HEK293 (cell line): Measurements from ENCODE around the gene ADI1.

Experiments used
- CTCF ChIA-PET: fragments of 350-600 bp; formaldehyde crosslinking; extraction: SDS; loops from one replicate; lab custom pipeline; 2021; ENCODE audit warnings: antibody characterized with exemption; lab: Yijun Ruan, JAX
- POLR2A ChIA-PET: fragments of 300-600 bp; formaldehyde crosslinking; extraction: SDS; loops from one replicate; lab custom pipeline; 2020; ENCODE audit warnings: antibody characterized with exemption, inconsistent platforms; lab: Yijun Ruan, JAX
- H3K27ac ChIP-seq: fragments of 200-500 bp; sonication (Bioruptor generic); 2 replicates; pipeline ENCODE4 v1.5.1; 2014; ENCODE audit warnings: low read depth, low read length, control low read depth, inconsistent platforms; ENCODE audit errors: extremely low read depth
- H3K36me3 ChIP-seq, 2 experiments: fragments of 200-500 bp in 1 of 2; sonication (Bioruptor generic) in 1 of 2; 1 replicate in 1 of 2; 2 replicates in 1 of 2; pipeline ENCODE4 v1.5.1; 2014 to 2017; ENCODE audit warnings: inconsistent platforms in 2 of 2, low read length in 2 of 2; ENCODE audit not compliant: control insufficient read depth in 2 of 2, insufficient read depth in 1 of 2
- H3K4me1 ChIP-seq: fragments of 200-500 bp; sonication (Bioruptor generic); 2 replicates; pipeline ENCODE4 v1.5.1; 2014; ENCODE audit warnings: mild to moderate bottlenecking, low read length, inconsistent platforms; ENCODE audit not compliant: control insufficient read depth, insufficient read depth
- H3K4me3 ChIP-seq: 2 replicates; pipeline ENCODE4 v1.5.1; 2011; ENCODE audit warnings: low read depth, mild to moderate bottlenecking, control low read depth, low read length, moderate library complexity
- H3K9me3 ChIP-seq: fragments of 200-500 bp; sonication (Bioruptor generic); 2 replicates; pipeline ENCODE4 v1.5.1; 2014; ENCODE audit warnings: low read depth, low read length, inconsistent platforms; ENCODE audit not compliant: control insufficient read depth, insufficient read depth
- BCL6B ChIP-seq: fragments of 450-650 bp; formaldehyde crosslinking; IDR thresholded peaks from 2 replicates; pipeline ENCODE4 v1.5.1; 2017; ENCODE audit warnings: missing biosample characterization, missing genetic modification characterization
- GFI1B ChIP-seq: fragments of 450-650 bp; formaldehyde crosslinking; IDR thresholded peaks from 2 replicates; pipeline ENCODE4 v1.5.1; 2016; ENCODE audit warnings: missing biosample characterization, missing genetic modification characterization
- GLI4 ChIP-seq: fragments of 450-650 bp; formaldehyde crosslinking; IDR thresholded peaks from 2 replicates; pipeline ENCODE4 v1.5.1; 2016; ENCODE audit warnings: missing biosample characterization, missing genetic modification characterization
- PRDM1 ChIP-seq: fragments of 450-650 bp; formaldehyde crosslinking; IDR thresholded peaks from 2 replicates; pipeline ENCODE4; 2016; ENCODE audit warnings: missing biosample characterization, missing genetic modification characterization
- ZFP3 ChIP-seq: fragments of 450-650 bp; formaldehyde crosslinking; IDR thresholded peaks from 2 replicates; pipeline ENCODE4 v1.5.1; 2016; ENCODE audit warnings: low read depth, missing biosample characterization, missing genetic modification characterization
- ZFP37 ChIP-seq: fragments of 450-650 bp; formaldehyde crosslinking; IDR thresholded peaks from 2 replicates; pipeline ENCODE4 v1.5.1; 2016; ENCODE audit warnings: missing biosample characterization, missing genetic modification characterization
- ZFP41 ChIP-seq: fragments of 450-650 bp; formaldehyde crosslinking; IDR thresholded peaks from 2 replicates; pipeline ENCODE4 v1.5.1; 2016; ENCODE audit warnings: missing biosample characterization, missing genetic modification characterization, borderline replicate concordance
- ZFP69B ChIP-seq: fragments of 450-650 bp; formaldehyde crosslinking; IDR thresholded peaks from 2 replicates; pipeline ENCODE4 v1.5.1; 2016; ENCODE audit warnings: missing biosample characterization, missing genetic modification characterization
- ZNF16 ChIP-seq: fragments of 450-650 bp; formaldehyde crosslinking; IDR thresholded peaks from 2 replicates; pipeline ENCODE4 v1.5.1; 2016; ENCODE audit warnings: low read depth, missing biosample characterization, missing genetic modification characterization
- ZNF174 ChIP-seq: fragments of 450-650 bp; formaldehyde crosslinking; IDR thresholded peaks from 2 replicates; pipeline ENCODE4 v1.5.0; 2017; ENCODE audit warnings: missing biosample characterization, mild to moderate bottlenecking, missing genetic modification characterization
- ZNF184 ChIP-seq: fragments of 450-650 bp; IDR thresholded peaks from 2 replicates; pipeline ENCODE4 v1.5.1; 2018; ENCODE audit warnings: missing biosample characterization, mild to moderate bottlenecking, missing genetic modification characterization
- ZNF266 ChIP-seq: fragments of 450-650 bp; formaldehyde crosslinking; IDR thresholded peaks from 2 replicates; pipeline ENCODE4 v1.5.1; 2016; ENCODE audit warnings: missing biosample characterization, missing genetic modification characterization, low read depth
- ZNF292 ChIP-seq: fragments of 450-650 bp; formaldehyde crosslinking; IDR thresholded peaks from 2 replicates; pipeline ENCODE4 v1.5.1; 2016; ENCODE audit warnings: low read depth, missing biosample characterization, missing genetic modification characterization, borderline replicate concordance
- ZNF354C ChIP-seq: fragments of 450-650 bp; formaldehyde crosslinking; IDR thresholded peaks from 2 replicates; pipeline ENCODE4 v1.5.1; 2016; ENCODE audit warnings: missing biosample characterization, missing genetic modification characterization, low read depth, borderline replicate concordance
- ZNF37A ChIP-seq: fragments of 450-650 bp; IDR thresholded peaks from 2 replicates; pipeline ENCODE4 v1.5.1; 2018; ENCODE audit warnings: missing biosample characterization, missing genetic modification characterization
- ZNF449 ChIP-seq: fragments of 450-650 bp; formaldehyde crosslinking; IDR thresholded peaks from 2 replicates; pipeline ENCODE4 v1.5.1; 2017; ENCODE audit warnings: missing biosample characterization, mild to moderate bottlenecking, missing genetic modification characterization, moderate library complexity
- ZNF48 ChIP-seq: fragments of 450-650 bp; formaldehyde crosslinking; IDR thresholded peaks from 2 replicates; pipeline ENCODE4 v1.5.1; 2016; ENCODE audit warnings: missing biosample characterization, missing genetic modification characterization
- ZNF529 ChIP-seq: fragments of 450-650 bp; formaldehyde crosslinking; IDR thresholded peaks from 2 replicates; pipeline ENCODE4 v1.5.1; 2017; ENCODE audit warnings: missing genetic modification characterization, missing biosample characterization; ENCODE audit not compliant: insufficient replicate concordance
- ZNF560 ChIP-seq: fragments of 450-650 bp; formaldehyde crosslinking; IDR thresholded peaks from 2 replicates; pipeline ENCODE4 v1.5.1; 2017; ENCODE audit warnings: missing biosample characterization, missing genetic modification characterization, borderline replicate concordance
- ZNF610 ChIP-seq: fragments of 450-650 bp; formaldehyde crosslinking; IDR thresholded peaks from 2 replicates; pipeline ENCODE4 v1.5.1; 2016; ENCODE audit warnings: missing biosample characterization, missing genetic modification characterization, borderline replicate concordance
- ZNF629 ChIP-seq: fragments of 450-650 bp; formaldehyde crosslinking; IDR thresholded peaks from 2 replicates; pipeline ENCODE4 v1.5.1; 2017; ENCODE audit warnings: missing biosample characterization, missing genetic modification characterization
- ZNF785 ChIP-seq: fragments of 450-650 bp; formaldehyde crosslinking; IDR thresholded peaks from 2 replicates; pipeline ENCODE4 v1.5.1; 2016; ENCODE audit warnings: missing biosample characterization, missing genetic modification characterization
- ZNF792 ChIP-seq: fragments of 450-650 bp; formaldehyde crosslinking; IDR thresholded peaks from 2 replicates; pipeline ENCODE4 v1.5.1; 2016; ENCODE audit warnings: missing biosample characterization, missing genetic modification characterization
- ZSCAN23 ChIP-seq: fragments of 450-650 bp; formaldehyde crosslinking; IDR thresholded peaks from 2 replicates; pipeline ENCODE4 v1.5.1; 2016; ENCODE audit warnings: missing biosample characterization, missing genetic modification characterization
- TF ChIP-seq, protein P1 (sequence below): fragments of 450-650 bp; IDR thresholded peaks from 2 replicates; pipeline ENCODE4 v1.5.1; 2018; ENCODE audit warnings: missing biosample characterization, missing genetic modification characterization
- TF ChIP-seq, protein P2 (sequence below): fragments of 450-650 bp; formaldehyde crosslinking; IDR thresholded peaks from 2 replicates; pipeline ENCODE4 v1.5.1; 2016; ENCODE audit warnings: missing biosample characterization, missing genetic modification characterization
- TF ChIP-seq, protein P3 (sequence below): fragments of 450-650 bp; formaldehyde crosslinking; IDR thresholded peaks from 2 replicates; pipeline ENCODE4 v1.5.1; 2016; ENCODE audit warnings: missing biosample characterization, missing genetic modification characterization

Gene ADI1

GRCh38 chr2:3527886-3528785 lies 8.8 kb upstream of the ADI1 start (continued):
- no peak for TF ChIP-seq ZNF792
- no peak for TF ChIP-seq ZFP3 (tag by site-specific recombination)
- no peak for TF ChIP-seq ZNF449 (tag by site-specific recombination)
- TF ChIP-seq ZNF184 (tag by site-specific recombination): no peak
- TF ChIP-seq ZFP41 (tag by site-specific recombination): no peak
- 0 out of 2 replicates have a peak, but pooled peaks have one; percentile 67 for TF ChIP-seq ZNF785
- TF ChIP-seq ZNF629: no peak
- TF ChIP-seq, protein P1, sequence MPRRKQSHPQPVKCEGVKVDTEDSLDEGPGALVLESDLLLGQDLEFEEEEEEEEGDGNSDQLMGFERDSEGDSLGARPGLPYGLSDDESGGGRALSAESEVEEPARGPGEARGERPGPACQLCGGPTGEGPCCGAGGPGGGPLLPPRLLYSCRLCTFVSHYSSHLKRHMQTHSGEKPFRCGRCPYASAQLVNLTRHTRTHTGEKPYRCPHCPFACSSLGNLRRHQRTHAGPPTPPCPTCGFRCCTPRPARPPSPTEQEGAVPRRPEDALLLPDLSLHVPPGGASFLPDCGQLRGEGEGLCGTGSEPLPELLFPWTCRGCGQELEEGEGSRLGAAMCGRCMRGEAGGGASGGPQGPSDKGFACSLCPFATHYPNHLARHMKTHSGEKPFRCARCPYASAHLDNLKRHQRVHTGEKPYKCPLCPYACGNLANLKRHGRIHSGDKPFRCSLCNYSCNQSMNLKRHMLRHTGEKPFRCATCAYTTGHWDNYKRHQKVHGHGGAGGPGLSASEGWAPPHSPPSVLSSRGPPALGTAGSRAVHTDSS: no peak
- TF ChIP-seq ZNF529 (tag by site-specific recombination): no peak
- TF ChIP-seq ZNF354C: no peak
- no peak for TF ChIP-seq PRDM1
- no peak for TF ChIP-seq ZNF37A (tag by site-specific recombination)
- TF ChIP-seq ZNF292 (tag by site-specific recombination): no peak
- no peak for TF ChIP-seq ZNF266 (tag by site-specific recombination)
- TF ChIP-seq ZNF174 (tag by site-specific recombination): no peak
- TF ChIP-seq, protein P2, sequence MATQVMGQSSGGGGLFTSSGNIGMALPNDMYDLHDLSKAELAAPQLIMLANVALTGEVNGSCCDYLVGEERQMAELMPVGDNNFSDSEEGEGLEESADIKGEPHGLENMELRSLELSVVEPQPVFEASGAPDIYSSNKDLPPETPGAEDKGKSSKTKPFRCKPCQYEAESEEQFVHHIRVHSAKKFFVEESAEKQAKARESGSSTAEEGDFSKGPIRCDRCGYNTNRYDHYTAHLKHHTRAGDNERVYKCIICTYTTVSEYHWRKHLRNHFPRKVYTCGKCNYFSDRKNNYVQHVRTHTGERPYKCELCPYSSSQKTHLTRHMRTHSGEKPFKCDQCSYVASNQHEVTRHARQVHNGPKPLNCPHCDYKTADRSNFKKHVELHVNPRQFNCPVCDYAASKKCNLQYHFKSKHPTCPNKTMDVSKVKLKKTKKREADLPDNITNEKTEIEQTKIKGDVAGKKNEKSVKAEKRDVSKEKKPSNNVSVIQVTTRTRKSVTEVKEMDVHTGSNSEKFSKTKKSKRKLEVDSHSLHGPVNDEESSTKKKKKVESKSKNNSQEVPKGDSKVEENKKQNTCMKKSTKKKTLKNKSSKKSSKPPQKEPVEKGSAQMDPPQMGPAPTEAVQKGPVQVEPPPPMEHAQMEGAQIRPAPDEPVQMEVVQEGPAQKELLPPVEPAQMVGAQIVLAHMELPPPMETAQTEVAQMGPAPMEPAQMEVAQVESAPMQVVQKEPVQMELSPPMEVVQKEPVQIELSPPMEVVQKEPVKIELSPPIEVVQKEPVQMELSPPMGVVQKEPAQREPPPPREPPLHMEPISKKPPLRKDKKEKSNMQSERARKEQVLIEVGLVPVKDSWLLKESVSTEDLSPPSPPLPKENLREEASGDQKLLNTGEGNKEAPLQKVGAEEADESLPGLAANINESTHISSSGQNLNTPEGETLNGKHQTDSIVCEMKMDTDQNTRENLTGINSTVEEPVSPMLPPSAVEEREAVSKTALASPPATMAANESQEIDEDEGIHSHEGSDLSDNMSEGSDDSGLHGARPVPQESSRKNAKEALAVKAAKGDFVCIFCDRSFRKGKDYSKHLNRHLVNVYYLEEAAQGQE (tag by site-specific recombination): no peak
- TF ChIP-seq ZFP37 (tag by site-specific recombination): no peak

- ChIA-PET POLR2A (no interaction called here), CTCF (interaction anchor here (1.0 kb wide), 1 partner anchor 11 kb away, joined by 4 read pairs; no protein-coding TSS in a partner anchor)
These were observed 7.5 kb upstream of the ADI1 start for GRCh38 chr2:3526871-3527270.

More at GRCh38 chr2:3526871-3527270, 7.5 kb upstream of the ADI1 start:
- TF ChIP-seq ZNF792 (no peak), ZNF48 (tag by site-specific recombination) (no peak), ZNF610 (no peak), ZSCAN23 (tag by site-specific recombination) (no peak), GLI4 (tag by site-specific recombination) (no peak), ZNF16 (tag by site-specific recombination) (no peak), GFI1B (no peak), ZNF560 (no peak), BCL6B (no peak), ZNF184 (tag by site-specific recombination) (no peak), ZFP69B (tag by site-specific recombination) (no peak), ZFP37 (tag by site-specific recombination) (no peak), ZNF292 (tag by site-specific recombination) (no peak)
- TF ChIP-seq, protein P3, sequence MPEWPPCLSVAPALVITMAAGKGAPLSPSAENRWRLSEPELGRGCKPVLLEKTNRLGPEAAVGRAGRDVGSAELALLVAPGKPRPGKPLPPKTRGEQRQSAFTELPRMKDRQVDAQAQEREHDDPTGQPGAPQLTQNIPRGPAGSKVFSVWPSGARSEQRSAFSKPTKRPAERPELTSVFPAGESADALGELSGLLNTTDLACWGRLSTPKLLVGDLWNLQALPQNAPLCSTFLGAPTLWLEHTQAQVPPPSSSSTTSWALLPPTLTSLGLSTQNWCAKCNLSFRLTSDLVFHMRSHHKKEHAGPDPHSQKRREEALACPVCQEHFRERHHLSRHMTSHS: no peak
- Histone ChIP-seq H3K9me3 (no peaks in the 10 kb centered on the region), H3K36me3 (peaks cover 0 to 3% of the 10 kb centered on the region in 2 experiments; a peak in 1 of 3 replicates), H3K4me3 (no peak overlapping the region), H3K27ac (no peak overlapping the region), H3K4me1 (no peaks in the 10 kb centered on the region)
